SK-N-SH (cell line): ENCODE measurements around the gene AIP. TPM values are rescaled to one million over a fixed set of nuclear protein-coding genes. Genes with fewer than 3 reads are reported as not detected.

Experiments used
- CTCF ChIA-PET: fragments of 300-600, 350-600 bp; formaldehyde crosslinking; extraction: SDS; loops from one replicate; lab custom pipeline; 2021; lab: Yijun Ruan, JAX
- POLR2A ChIA-PET: fragments of 350-600 bp; sonication (Branson Sonifier 250); formaldehyde crosslinking; extraction: SDS; loops from one replicate; lab custom pipeline; 2020; ENCODE audit warnings: antibody characterized with exemption, inconsistent platforms; lab: Yijun Ruan, JAX
- DNase-seq: peaks from one replicate; pipeline ENCODE4 v3.0.0; 2012
- H2AFZ ChIP-seq: fragments of 200-600 bp; sonication (generic); 2 replicates; pipeline ENCODE4 v1.8.1; 2016; ENCODE audit warnings: antibody characterized with exemption, mild to moderate bottlenecking, low read depth
- H3F3A ChIP-seq: fragments of 200-600 bp; sonication (generic); replicated peaks from 2 replicates; pipeline ENCODE3; 2016; ENCODE audit warnings: antibody characterized with exemption, mild to moderate bottlenecking; ENCODE audit not compliant: insufficient read depth
- H3K27ac ChIP-seq, 2 experiments: fragments of 200-500 bp in 1 of 2; fragments of 200-600 bp in 1 of 2; sonication (Bioruptor generic) in 1 of 2; sonication (generic), shearing (Covaris generic) in 1 of 2; 2 replicates each; pipeline versions ENCODE4 v1.5.1 to v1.6.1; 2014 to 2016; ENCODE audit warnings: low read depth in 2 of 2, inconsistent platforms in 1 of 2, low read length in 1 of 2, mild to moderate bottlenecking in 1 of 2, mixed read lengths in 1 of 2
- H3K27me3 ChIP-seq: fragments of 200-600 bp; sonication (generic), shearing (Covaris generic); 2 replicates; pipeline ENCODE4 v1.6.1; 2016; ENCODE audit warnings: mixed run types; ENCODE audit not compliant: insufficient read depth
- H3K36me3 ChIP-seq, 2 experiments: fragments of 200-500 bp in 1 of 2; fragments of 200-600 bp in 1 of 2; sonication (Bioruptor generic) in 1 of 2; sonication (generic) in 1 of 2; replicated peaks in 1 of 2; 2 replicates each; pipeline versions ENCODE3 to v1.5.1; 2014 to 2016; ENCODE audit warnings: low read length in 1 of 2, mild to moderate bottlenecking in 1 of 2; ENCODE audit not compliant: insufficient read depth in 2 of 2, control insufficient read depth in 1 of 2
- H3K4me1 ChIP-seq, 2 experiments: fragments of 200-500 bp in 1 of 2; fragments of 200-600 bp in 1 of 2; sonication (Bioruptor generic) in 1 of 2; sonication (generic), shearing (Covaris generic) in 1 of 2; 2 replicates each; pipeline versions ENCODE4 v1.5.1 to v1.6.1; 2014 to 2016; ENCODE audit warnings: low read depth in 1 of 2, low read length in 1 of 2, mixed run types in 1 of 2; ENCODE audit not compliant: insufficient read depth in 2 of 2, control insufficient read depth in 1 of 2
- H3K4me2 ChIP-seq: fragments of 200-600 bp; sonication (generic), shearing (Covaris generic); 2 replicates; pipeline ENCODE4 v1.6.1; 2017; ENCODE audit warnings: mixed run types
- H3K4me3 ChIP-seq, 2 experiments: fragments of 200-500 bp in 1 of 2; fragments of 200-600 bp in 1 of 2; sonication (Bioruptor generic) in 1 of 2; sonication (generic), shearing (Covaris generic) in 1 of 2; 2 replicates each; pipeline versions ENCODE4 v1.5.1 to v1.8.1; 2014 to 2016; ENCODE audit warnings: low read depth in 2 of 2, inconsistent platforms in 1 of 2, low read length in 1 of 2, mild to moderate bottlenecking in 1 of 2, mixed read lengths in 1 of 2, moderate library complexity in 1 of 2
- H3K79me2 ChIP-seq: fragments of 200-600 bp; sonication (generic); 2 replicates; pipeline ENCODE4 v1.8.1; 2017; ENCODE audit warnings: mild to moderate bottlenecking; ENCODE audit not compliant: insufficient read depth
- H3K9ac ChIP-seq: fragments of 200-600 bp; sonication (generic); 2 replicates; pipeline ENCODE4 v1.6.1; 2017; ENCODE audit warnings: mixed run types
- H3K9me2 ChIP-seq: fragments of 200-600 bp; sonication (generic); 2 replicates; pipeline ENCODE4 v1.6.1; 2017; ENCODE audit warnings: mixed run types
- H3K9me3 ChIP-seq: fragments of 200-600 bp; sonication (generic); 2 replicates; pipeline ENCODE4 v1.6.1; 2017; ENCODE audit warnings: mixed run types, mild to moderate bottlenecking, moderate library complexity
- H4K20me1 ChIP-seq: fragments of 200-600 bp; sonication (generic); 2 replicates; pipeline ENCODE4 v1.6.1; 2017; ENCODE audit warnings: mild to moderate bottlenecking, mixed run types; ENCODE audit not compliant: insufficient read depth
- CHD2 ChIP-seq: fragments of 150-350 bp; IDR thresholded peaks from 2 replicates; pipeline ENCODE4 v1.6.1; 2018; ENCODE audit warnings: low read length; ENCODE audit not compliant: partially characterized antibody
- CTCF ChIP-seq: fragments of 200-600 bp; sonication (generic); IDR thresholded peaks from 2 replicates; pipeline ENCODE4 v1.6.1; 2017; ENCODE audit warnings: antibody characterized with exemption, mild to moderate bottlenecking, moderate library complexity
- ELF1 ChIP-seq: IDR thresholded peaks from 2 replicates; pipeline ENCODE4 v1.4.0; 2012
- EP300 ChIP-seq, 2 experiments: IDR thresholded peaks; 2 replicates each; pipeline versions ENCODE4 v1.4.0 to v1.6.1; 2012; ENCODE audit warnings: borderline replicate concordance in 1 of 2, low read depth in 1 of 2, low read length in 1 of 2
- FOSL2 ChIP-seq: IDR thresholded peaks from 2 replicates; pipeline ENCODE4 v1.4.0; 2012; ENCODE audit warnings: low read depth, mild to moderate bottlenecking, moderate library complexity, borderline replicate concordance
- FOXJ3 ChIP-seq: sonication (generic); formaldehyde crosslinking; IDR thresholded peaks from 2 replicates; pipeline ENCODE4 v1.5.1; 2020; ENCODE audit warnings: mild to moderate bottlenecking, missing genetic modification reagents
- FOXM1 ChIP-seq: IDR thresholded peaks from 2 replicates; pipeline ENCODE4 v1.4.0; 2012; ENCODE audit warnings: low read depth, mild to moderate bottlenecking
- GATA2 ChIP-seq: sonication (generic); formaldehyde crosslinking; IDR thresholded peaks from 2 replicates; pipeline ENCODE4 v1.5.0; 2020; ENCODE audit warnings: mild to moderate bottlenecking, missing genetic modification reagents
- IRF3 ChIP-seq: fragments of 150-350 bp; IDR thresholded peaks from 2 replicates; pipeline ENCODE4 v1.6.1; 2016; ENCODE audit warnings: mild to moderate bottlenecking, low read depth, low read length
- JUND ChIP-seq: IDR thresholded peaks from 2 replicates; pipeline ENCODE4 v1.4.0; 2012
- MAX ChIP-seq: IDR thresholded peaks from 2 replicates; pipeline ENCODE4 v1.4.0; 2012; ENCODE audit warnings: low read depth
- MEF2A ChIP-seq: IDR thresholded peaks from 2 replicates; pipeline ENCODE4 v1.4.0; 2012; ENCODE audit warnings: low read depth, borderline replicate concordance
- NFIC ChIP-seq: IDR thresholded peaks from 2 replicates; pipeline ENCODE4 v1.4.0; 2012; ENCODE audit warnings: borderline replicate concordance
- NRF1 ChIP-seq: IDR thresholded peaks from 2 replicates; pipeline ENCODE4 v1.6.1; 2012; ENCODE audit warnings: low read depth, mild to moderate bottlenecking, low read length
- PBX3 ChIP-seq: IDR thresholded peaks from 2 replicates; pipeline ENCODE4; 2012
- POLR2AphosphoS5 ChIP-seq: IDR thresholded peaks from 2 replicates; pipeline ENCODE4 v1.6.1; 2012; ENCODE audit warnings: low read depth, low read length
- RCOR1 ChIP-seq: fragments of 150-350 bp; IDR thresholded peaks from 2 replicates; pipeline ENCODE4 v1.6.1; 2017; ENCODE audit warnings: antibody characterized with exemption, low read length
- RFX5 ChIP-seq: IDR thresholded peaks from 2 replicates; pipeline ENCODE4 v1.6.1; 2012; ENCODE audit warnings: mild to moderate bottlenecking, improper control_type of control experiment, low read length
- RXRA ChIP-seq: IDR thresholded peaks from 2 replicates; pipeline ENCODE4 v1.4.0; 2012; ENCODE audit warnings: low read depth, mild to moderate bottlenecking, borderline replicate concordance
- SIN3A ChIP-seq: IDR thresholded peaks from 2 replicates; pipeline ENCODE4 v1.6.1; 2012; ENCODE audit warnings: low read depth, mild to moderate bottlenecking, low read length, moderate library complexity, borderline replicate concordance
- SMC3 ChIP-seq: IDR thresholded peaks from 2 replicates; pipeline ENCODE4 v1.6.1; 2012; ENCODE audit warnings: low read depth, low read length, improper control_type of control experiment
- TAF1 ChIP-seq: IDR thresholded peaks from 2 replicates; pipeline ENCODE4 v1.6.1; 2012; ENCODE audit warnings: low read depth, mild to moderate bottlenecking, low read length, moderate library complexity, borderline replicate concordance
- TCF12 ChIP-seq: IDR thresholded peaks from 2 replicates; pipeline ENCODE4 v1.4.0; 2012
- TEAD4 ChIP-seq: IDR thresholded peaks from 2 replicates; pipeline ENCODE4 v1.4.0; 2012; ENCODE audit warnings: mild to moderate bottlenecking, borderline replicate concordance; ENCODE audit not compliant: insufficient read depth
- USF1 ChIP-seq: IDR thresholded peaks from 2 replicates; pipeline ENCODE4 v1.4.0; 2012; ENCODE audit warnings: low read depth, borderline replicate concordance
- YY1 ChIP-seq: IDR thresholded peaks from 2 replicates; pipeline ENCODE4 v1.4.0; 2012; ENCODE audit warnings: low read depth, mild to moderate bottlenecking
- ZBTB33 ChIP-seq: IDR thresholded peaks from 2 replicates; pipeline ENCODE4 v1.4.0; 2012; ENCODE audit warnings: low read depth, borderline replicate concordance
- whole genome bisulfite sequencing: methylation state at CpG from one replicate; pipeline ENCODE4 v1.1.6; 2017; ENCODE audit warnings: low lambda C conversion rate; 5-methylcytosine and 5-hydroxymethylcytosine counted together
- polyA plus RNA-seq, 3 experiments: library from polyadenylated mRNA; depleted of rRNA; stranded (reverse); fragments of >200 nt; gene quantifications; 2 replicates each; pipeline ENCODE4 v1.2.3, GENCODE V29; 2012

The AIP gene
- polyA plus RNA-seq, 1 of the 3 experiments (the other 2 are of a cell fraction), result 207 TPM

- peak within 1 kb of the TSS; percentile 68 to 89 for H3K4me3 ChIP-seq
- H3K27me3 ChIP-seq, result no peaks in the 10 kb centered on the region; the same call in 1 of the 2 replicates
- peaks cover 0 to 6% of the 10 kb centered on the region in 2 experiments for H3K36me3 ChIP-seq
- ChIA-PET CTCF (interaction anchor here (1.1 kb wide), 1 partner anchor 15 kb away, joined by 3 read pairs; no protein-coding TSS in a partner anchor), POLR2A (interaction anchor here (1.4 kb wide), 1 partner anchor 106 kb away, joined by 5 read pairs; the partner anchor contains the start of gene PPP1CA)
- peak; percentile 97 for DNase-seq
- 3% methylated on average over 22 of the region's 57 CpGs for WGBS
- H4K20me1 ChIP-seq, result peaks cover 9% of the 10 kb centered on the region
- H3K4me2 ChIP-seq, result peak within 1 kb of the TSS; percentile 95
- H3F3A ChIP-seq, result peaks cover 22% of the 10 kb centered on the region
- H2AFZ ChIP-seq, result peak within 1 kb of the TSS; percentile 81
- H3K4me1 ChIP-seq, result peaks cover 10 to 36% of the 10 kb centered on the region in 2 experiments
- H3K9me2 ChIP-seq, result no peaks in the 10 kb centered on the region
- H3K9ac ChIP-seq, result peak within 1 kb of the TSS; percentile 77
- peaks cover 26% of the 10 kb centered on the region for H3K79me2 ChIP-seq
- peak within 1 kb of the TSS; percentile 89 to 96 for H3K27ac ChIP-seq
- H3K9me3 ChIP-seq, result no peaks in the 10 kb centered on the region
- no peak for TF ChIP-seq TCF12
- TF ChIP-seq FOXM1, result no peak
- TF ChIP-seq YY1, result no peak
- peak; percentile 71; the same call in 1 of the 2 replicates for TF ChIP-seq MAX
- TF ChIP-seq NRF1, result no peak
- TF ChIP-seq EP300 (IDR thresholded peaks at IDR 0.05; ENCODE audit: borderline replicate concordance in 1 of 2, low read depth in 1 of 2, low read length in 1 of 2), result no peak
- peak; percentile 56; the same call in 1 of the 2 replicates for TF ChIP-seq SIN3A
- no peak for TF ChIP-seq GATA2
- TF ChIP-seq TAF1, result no peak
- TF ChIP-seq CTCF, result no peak
- TF ChIP-seq RFX5, result peak; percentile 84
- TF ChIP-seq MEF2A, result no peak
- no peak for TF ChIP-seq SMC3
- no peak for TF ChIP-seq NFIC
- TF ChIP-seq POLR2AphosphoS5, result no peak; the same call in 1 of the 2 replicates
- no peak for TF ChIP-seq RXRA
- peak; percentile 91 for TF ChIP-seq CHD2
- TF ChIP-seq FOSL2, result no peak
- TF ChIP-seq RCOR1, result peak; percentile 40; the same call in 1 of the 2 replicates
- TF ChIP-seq TEAD4, result no peak
- TF ChIP-seq USF1, result no peak
- TF ChIP-seq JUND, result no peak
- TF ChIP-seq PBX3, result peak; percentile 99
- TF ChIP-seq IRF3, result peak; percentile 98
- no peak for TF ChIP-seq ZBTB33
- 0 out of 2 replicates have a peak, but pooled peaks have one; percentile 47 for TF ChIP-seq ELF1
- no peak for TF ChIP-seq FOXJ3 (CRISPR knock-in tag)
Observed at GRCh38 chr11:67507864-67508485, 25.1 kb downstream of the AIP start, which contains the start of gene CDK2AP2. TSS of gene CDK2AP2 (minus strand) at chr11:67508162. CDS start at chr11:67508082, 80 bp downstream.
